CD4-positive, alpha-beta T cell treated with Interferon alpha-2 for 1 hour (primary cell): ENCODE measurements around the gene CARNS1.

ENCODE experiments used
- DNase-seq, 2 donors: peaks; one replicate each; pipeline ENCODE4 v3.0.0-alpha.2; 2020 to 2022

Gene CARNS1

DNA sequence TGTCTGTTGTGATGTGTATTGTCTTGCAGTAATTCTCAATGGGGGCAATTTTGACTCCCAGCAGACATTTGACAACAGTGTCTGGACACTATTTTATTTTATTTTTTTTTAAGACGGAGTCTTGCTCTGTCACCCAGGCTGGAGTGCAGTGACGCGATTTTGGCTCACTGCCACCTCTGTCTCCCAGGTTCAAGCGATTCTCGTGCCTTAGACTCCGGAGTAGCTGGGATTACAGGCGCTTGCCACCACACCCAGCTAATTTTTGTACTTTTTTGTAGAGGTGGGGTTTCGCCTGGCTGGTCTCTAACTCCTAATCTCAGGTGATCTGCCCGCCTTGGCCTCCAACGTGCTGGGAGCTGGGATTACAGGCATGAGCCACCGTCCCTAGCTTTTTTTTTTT lies 14.2 kb downstream of the CARNS1 start:
- no peak for DNase-seq

- no peak for DNase-seq
These were observed 16.1 kb downstream of the CARNS1 start for GRCh38 chr11:67431346-67432249.

GRCh38 chr11:67432655-67433349 lies 17.3 kb downstream of the CARNS1 start:
- no peak for DNase-seq

- DNase-seq = peak in 1 of 2 donors; percentile 45
These were observed 18.3 kb downstream of the CARNS1 start for GRCh38 chr11:67433536-67434394.

GRCh38 chr11:67434395-67434881 lies 19.0 kb downstream of the CARNS1 start:
- peak in 1 of 2 donors; percentile 25 for DNase-seq

DNA sequence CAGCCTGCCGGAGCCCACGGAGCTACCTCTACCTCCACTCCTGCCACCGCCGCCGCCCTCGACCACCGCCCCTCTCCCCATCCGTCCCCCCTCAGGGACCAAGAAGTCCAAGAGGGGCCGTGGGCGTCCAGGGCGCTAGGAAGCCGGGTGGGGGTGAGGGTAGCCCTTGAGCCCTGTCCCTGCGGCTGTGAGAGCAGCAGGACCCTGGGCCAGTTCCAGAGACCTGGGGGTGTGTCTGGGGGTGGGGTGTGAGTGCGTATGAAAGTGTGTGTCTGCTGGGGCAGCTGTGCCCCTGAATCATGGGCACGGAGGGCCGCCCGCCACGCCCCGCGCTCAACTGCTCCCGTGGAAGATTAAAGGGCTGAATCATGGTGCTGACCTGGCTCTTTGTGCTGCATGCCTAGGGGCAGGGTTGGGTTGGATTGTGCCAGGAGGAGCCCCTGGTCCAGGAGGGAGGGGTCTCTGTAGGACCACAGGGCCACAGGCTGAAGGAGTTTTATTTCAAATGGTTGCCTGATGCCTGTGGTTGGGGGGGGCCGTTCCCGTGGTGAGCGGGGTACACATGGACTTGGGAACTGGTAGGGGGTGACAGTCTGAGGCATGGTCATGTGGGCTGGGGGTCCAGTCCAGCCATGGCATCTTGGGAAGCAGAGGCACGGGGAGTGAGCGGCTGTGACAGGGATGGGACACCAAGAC lies 19.7 kb downstream of the CARNS1 start:
- peak in 1 of 2 donors; percentile 31 for DNase-seq

- DNase-seq = no peak
These were observed 20.4 kb downstream of the CARNS1 start for GRCh38 chr11:67435727-67436458.

DNA sequence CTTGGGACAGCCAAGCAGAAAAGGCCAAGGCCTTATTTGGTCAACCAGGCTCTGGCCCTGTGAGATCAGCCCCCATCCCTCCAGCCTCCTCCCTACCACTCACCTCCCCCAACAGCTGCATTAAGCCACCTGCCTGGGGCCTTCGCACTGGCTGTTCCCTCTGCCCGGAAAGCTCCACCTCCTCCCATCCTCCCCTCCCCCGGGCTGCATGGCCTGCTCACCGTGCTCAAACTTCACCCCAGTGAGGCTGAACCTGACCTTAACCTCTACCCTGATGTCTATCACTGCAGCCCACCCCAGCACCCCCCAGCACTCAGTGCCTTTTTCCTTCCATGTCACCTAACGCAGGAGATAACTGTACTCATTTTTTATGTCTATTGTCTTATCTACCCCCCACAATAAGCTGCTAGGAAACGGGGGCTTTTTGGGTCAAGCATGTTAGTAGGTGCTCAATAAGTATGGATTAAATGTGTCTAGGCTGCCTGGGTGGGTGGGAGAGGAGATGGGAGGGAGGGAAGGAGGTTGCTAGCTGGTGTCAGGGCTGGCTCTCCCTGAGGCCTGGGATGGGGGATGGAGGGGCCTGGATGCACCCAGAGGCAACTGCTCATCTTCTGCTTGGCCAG lies 21.1 kb downstream of the CARNS1 start:
- DNase-seq = peak; percentile 64 to 75

DNA sequence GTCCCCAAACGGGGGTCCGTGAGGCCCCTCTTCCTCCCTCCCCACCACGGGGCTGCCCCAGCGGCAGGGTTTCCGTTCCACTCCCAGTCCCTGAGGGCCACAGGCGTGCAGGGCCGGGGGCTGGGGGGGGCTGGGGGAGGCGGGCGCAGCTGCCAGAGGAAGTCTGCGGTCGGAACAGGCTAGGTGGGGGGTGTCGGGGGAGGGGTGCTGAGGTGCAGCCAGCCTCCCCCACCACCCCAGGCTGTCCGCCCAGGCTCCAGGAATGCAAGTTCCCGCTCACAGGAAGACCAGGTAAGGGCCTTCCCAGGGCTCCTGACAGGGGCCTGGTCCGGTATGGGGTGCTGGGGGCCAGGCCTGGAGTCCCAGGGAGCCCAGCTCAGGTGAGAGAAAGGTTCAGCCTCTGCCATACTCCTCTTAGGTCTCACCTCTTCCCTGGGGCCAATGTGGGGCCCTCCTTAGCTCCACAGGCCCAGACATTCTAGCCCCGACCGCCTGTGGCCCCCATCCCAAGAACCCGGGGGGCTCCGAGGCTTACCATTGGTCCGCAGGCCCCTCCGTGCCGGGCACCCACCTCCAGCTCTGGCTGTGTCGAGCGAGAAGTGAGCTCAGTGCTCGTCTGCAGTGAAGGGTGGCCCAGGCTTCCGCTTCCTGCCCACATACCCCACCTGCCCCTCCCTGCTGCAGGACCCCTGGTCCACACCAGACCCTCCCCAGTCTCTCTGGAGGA lies 21.8 kb downstream of the CARNS1 start, which contains the start of gene PTPRCAP:
Gene PTPRCAP (minus strand): TSS at position 601 of the 727 bp plus-strand sequence. CDS start 63 bp downstream, at position 538.
- peak; percentile 64 to 78 for DNase-seq

DNA sequence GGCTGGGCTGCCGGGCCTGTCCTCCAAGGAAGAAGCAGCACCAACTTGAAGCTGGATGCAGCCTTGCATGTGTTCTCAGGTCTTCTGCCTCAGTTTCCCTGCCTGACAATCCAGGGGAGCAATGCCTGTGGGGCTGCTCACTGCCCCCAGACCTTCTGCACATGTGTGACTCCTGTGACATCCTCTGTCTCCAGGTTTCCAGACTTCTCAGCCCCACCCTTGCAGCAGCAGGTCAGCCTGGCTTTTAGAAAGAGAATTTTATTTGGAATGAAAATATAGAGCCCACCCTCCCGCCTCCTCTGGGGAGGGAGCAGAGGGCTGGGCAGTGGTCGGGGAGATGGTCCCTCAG lies 22.3 kb downstream of the CARNS1 start:
- DNase-seq = no peak

DNA sequence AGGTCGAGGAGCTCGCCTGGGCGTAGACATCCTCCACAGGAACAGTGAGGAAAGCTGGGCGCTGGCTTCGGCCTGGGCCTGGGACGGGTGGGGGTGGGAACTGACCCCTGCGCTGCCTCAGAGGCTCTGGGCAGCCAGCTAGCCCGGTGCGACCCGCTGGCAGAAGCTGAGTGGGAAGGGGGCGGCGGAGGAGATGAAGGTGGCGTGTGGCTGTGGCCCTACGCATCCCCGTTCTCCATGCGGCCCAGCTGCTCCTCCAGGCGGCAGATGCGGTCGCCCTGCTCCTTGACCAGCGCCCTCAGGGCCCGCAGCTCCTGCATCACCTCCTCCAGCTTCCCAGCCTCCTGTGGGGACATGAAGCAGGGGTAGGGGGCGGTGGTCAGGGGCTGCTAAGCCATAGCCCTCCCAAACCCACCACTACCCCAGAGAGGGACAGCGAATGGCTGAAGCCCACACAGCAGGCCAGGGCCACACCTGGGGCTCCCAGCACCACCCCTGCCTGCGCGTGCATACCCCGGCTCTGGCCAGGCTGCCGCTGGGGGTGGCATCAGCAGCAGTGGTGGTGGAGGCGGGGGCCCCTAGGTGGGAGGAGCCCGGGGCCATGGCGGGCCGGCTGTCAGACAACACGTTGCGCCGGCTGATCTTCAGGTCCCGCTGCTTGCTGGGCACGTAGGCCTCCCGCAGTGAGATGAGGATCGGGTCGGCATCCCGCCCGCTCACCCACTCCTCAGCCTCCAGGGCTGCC lies 22.9 kb downstream of the CARNS1 start:
- peak; percentile 56 to 78 for DNase-seq

DNA sequence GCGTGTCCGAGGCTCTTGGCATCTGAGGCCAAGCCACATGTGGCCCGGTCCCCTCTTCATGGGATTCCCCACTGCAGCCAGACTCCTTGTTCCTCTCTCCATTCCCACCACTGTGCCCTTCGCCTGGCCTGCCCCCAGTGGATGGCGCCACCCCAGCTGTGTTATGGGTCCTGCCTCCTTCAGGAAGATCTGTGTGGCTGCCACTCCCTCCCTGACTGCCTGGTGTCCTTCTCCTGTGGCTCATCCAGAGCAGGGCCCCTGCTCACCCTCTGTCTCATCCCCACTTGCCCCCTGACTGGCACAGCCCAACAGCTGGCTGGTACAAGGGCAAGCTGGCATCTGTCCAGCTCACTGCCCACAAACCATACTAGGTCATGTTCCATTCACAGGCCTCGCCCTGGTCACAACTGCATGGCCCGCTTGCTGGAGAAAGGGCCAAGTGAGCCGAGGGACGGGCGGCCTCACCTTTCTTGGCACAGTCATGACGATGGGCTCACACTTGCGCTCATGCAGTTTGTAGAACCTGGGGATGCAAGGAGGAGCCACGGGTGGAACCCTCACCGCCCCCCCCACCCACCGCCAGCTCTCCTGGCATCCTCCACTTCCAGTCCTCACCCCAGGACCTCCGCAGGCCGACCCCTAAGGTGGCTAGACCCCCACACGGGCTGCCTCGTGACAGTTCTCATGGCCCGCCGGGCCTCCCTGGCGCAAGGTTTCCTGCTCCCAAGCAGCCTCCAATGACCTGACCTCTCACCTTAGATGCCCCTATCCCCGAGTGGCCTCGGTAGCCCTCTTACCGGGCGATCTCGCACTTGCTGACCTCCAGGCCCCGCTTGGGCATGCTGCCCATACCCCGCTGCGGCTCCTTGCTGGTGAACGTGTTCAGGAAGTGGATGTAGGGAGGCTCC lies 24.1 kb downstream of the CARNS1 start:
- DNase-seq = peak in 1 of 2 donors; percentile 37

DNA sequence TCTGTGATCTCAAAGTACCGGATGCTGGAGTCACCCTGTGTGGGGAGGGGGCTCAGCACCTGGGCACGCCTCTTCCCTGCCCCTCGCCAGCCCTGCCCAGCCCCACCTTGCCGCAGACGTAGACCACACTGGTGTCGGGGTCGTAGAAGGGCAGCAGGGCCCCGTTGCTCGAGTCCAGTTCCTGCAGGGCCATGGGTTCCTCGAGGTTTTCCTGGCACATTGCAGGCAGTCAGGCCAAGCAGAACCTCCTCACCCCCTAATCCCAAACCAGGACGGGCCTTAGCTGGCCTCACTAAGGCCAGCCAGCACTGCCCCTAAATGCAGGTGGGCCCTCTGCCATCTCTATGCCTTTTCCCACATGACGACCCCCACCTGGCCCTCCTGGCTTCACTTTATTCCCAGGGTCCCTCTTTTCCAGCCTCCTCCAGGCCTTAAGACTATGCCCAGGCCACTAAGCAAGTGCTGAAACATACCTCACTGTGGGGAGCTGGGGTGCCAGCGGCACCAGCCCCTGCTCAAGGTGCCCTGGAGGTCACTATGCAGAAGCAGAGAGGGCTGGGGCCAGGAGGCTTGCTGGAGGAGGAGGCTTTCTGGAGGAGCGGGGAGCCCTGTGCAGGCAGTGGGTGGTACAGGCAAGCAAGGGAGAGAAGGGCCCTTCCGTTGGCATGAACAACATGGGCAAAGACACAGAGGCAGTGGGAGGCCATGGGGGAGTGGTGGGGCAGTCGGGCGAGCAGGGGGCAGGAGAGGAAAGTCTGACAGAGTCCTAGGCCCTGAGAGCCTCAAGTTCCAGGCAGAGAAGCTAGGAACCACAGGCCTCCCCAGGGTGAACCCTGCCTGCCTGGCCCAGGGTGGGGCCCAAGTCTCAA lies 25.0 kb downstream of the CARNS1 start:
- peak in 1 of 2 donors; percentile 46 for DNase-seq

- peak in 1 of 2 donors; percentile 27 for DNase-seq
These were observed 25.7 kb downstream of the CARNS1 start for GRCh38 chr11:67441098-67441563.

DNA sequence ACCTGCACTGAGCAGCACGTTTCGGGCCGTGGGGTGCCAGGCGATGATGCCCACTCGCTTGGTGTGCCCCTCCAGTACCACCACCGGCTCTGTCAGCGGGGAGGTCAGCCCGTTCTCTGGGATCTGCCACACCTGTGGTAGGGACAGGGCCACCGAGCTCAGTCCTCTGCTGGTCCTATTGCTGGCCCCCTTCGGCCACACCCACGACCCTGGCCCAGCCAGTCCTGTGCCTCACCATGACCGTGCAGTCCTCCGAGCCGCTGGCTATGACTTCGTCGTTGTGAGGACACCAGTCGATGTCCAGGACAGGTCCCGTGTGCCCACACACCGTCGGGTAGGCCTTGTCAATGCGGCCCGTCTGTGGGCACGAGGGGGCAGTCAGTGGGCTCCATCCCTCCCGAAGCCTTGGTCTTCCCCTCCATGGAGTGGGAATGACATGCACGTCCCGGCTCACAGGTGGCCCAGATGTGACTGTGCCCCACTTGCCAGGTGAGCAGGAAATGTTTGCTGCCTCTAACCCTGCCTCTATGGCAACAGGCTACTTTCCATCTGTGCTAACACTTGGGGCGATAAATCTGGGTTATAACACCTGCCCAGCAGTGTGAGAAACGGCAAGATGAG lies 26.4 kb downstream of the CARNS1 start:
- DNase-seq = peak in 1 of 2 donors; percentile 45
